ENCODE measurements around the gene TIAM2. TPM values are rescaled to one million over a fixed set of nuclear protein-coding genes. Genes with fewer than 3 reads are reported as not detected.

The TIAM2 gene
- total and polyA plus RNA-seq, 10 of the 15 experiments (the other 5 are each of a cell fraction or from before 2014, with no cell fraction given): 1.1 to 10.5 (median 2.3) TPM

DNA sequence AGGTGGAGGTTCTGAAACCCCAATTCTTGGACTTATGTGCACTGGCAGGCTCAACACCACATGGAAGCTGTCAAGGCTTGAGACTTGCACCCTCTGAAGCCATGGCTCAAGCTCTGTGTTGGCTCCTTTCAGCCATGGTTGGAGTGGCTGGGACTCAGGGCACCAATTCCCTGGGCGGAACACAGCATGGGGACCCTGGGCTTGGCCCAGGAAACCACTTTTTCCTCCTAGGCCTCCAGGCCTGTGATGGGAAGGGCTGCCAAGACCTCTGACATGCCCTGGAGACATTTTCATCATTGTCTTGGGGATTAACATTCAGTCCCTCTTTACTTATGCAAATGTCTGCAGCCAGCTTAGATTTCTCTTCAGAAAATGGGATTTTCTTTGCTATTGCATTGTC is 242.5 kb downstream of the TIAM2 start (continued):
- TF ChIP-seq, protein P1, sequence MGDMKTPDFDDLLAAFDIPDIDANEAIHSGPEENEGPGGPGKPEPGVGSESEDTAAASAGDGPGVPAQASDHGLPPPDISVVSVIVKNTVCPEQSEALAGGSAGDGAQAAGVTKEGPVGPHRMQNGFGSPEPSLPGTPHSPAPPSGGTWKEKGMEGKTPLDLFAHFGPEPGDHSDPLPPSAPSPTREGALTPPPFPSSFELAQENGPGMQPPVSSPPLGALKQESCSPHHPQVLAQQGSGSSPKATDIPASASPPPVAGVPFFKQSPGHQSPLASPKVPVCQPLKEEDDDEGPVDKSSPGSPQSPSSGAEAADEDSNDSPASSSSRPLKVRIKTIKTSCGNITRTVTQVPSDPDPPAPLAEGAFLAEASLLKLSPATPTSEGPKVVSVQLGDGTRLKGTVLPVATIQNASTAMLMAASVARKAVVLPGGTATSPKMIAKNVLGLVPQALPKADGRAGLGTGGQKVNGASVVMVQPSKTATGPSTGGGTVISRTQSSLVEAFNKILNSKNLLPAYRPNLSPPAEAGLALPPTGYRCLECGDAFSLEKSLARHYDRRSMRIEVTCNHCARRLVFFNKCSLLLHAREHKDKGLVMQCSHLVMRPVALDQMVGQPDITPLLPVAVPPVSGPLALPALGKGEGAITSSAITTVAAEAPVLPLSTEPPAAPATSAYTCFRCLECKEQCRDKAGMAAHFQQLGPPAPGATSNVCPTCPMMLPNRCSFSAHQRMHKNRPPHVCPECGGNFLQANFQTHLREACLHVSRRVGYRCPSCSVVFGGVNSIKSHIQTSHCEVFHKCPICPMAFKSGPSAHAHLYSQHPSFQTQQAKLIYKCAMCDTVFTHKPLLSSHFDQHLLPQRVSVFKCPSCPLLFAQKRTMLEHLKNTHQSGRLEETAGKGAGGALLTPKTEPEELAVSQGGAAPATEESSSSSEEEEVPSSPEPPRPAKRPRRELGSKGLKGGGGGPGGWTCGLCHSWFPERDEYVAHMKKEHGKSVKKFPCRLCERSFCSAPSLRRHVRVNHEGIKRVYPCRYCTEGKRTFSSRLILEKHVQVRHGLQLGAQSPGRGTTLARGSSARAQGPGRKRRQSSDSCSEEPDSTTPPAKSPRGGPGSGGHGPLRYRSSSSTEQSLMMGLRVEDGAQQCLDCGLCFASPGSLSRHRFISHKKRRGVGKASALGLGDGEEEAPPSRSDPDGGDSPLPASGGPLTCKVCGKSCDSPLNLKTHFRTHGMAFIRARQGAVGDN (IDR thresholded peaks at IDR 0.05): no peak
- TF ChIP-seq LARP7 (IDR thresholded peaks at IDR 0.05) (no peak), HDAC6 (IDR thresholded peaks at IDR 0.05; ENCODE audit: unreplicated experiment) (no peak)

DNA sequence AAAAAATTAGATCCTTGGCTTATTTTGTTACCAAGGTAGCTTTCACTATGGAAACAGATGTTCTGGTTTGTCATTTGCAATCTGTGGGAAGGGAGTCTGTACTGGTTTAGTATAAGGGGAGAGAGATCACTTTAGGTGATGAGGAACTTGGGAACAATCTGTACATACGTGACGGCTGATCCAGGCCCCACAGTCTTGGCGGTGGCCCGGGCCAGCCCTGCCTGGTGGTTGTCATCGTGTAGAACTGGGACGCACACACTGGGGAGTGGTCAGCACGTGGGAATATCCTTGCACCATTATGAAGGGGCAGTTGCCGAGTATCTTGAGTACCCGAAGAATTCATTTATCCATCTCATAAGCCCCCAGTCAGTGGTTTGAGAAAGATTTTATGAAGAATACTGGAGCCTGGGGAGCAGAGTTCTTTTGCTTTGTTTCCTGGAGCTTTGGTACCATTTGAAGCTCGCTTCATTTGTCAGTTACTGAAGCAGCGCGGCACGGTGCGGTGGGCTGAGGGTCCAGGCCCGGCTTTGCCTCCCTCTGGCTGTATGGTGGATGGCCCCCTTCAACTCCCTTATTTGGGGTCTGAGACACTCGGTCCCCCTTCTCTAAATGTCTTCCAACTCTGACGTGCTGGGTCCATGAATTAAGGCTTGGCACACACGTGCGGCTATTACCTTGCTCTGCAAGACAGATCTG is 245.9 kb downstream of the TIAM2 start:
- Histone ChIP-seq H3K9ac (ENCODE audit: control insufficient read depth, insufficient read depth, low read length) (no peak overlapping the region), H3K4me2 (ENCODE audit: control insufficient read depth, insufficient read depth) (no peak overlapping the region), H3K4me1 (ENCODE audit: control insufficient read depth, insufficient read depth, low read length) (no peaks in the 10 kb centered on the region), H3K27ac (ENCODE audit: control insufficient read depth, insufficient read depth) (no peak overlapping the region), H3K27me3 (replicated peaks in 1 of 2; ENCODE audit: control insufficient read depth in 2 of 2, insufficient read depth in 2 of 2, low read length in 1 of 2) (no peaks in the 10 kb centered on the region), H4K20me1 (ENCODE audit: control insufficient read depth, insufficient read depth) (no peaks in the 10 kb centered on the region), H3K9me3 (replicated peaks; ENCODE audit: control insufficient read depth, insufficient read depth, low read length) (no peaks in the 10 kb centered on the region; the same call in 2 of the 3 replicates), H2AFZ (ENCODE audit: control insufficient read depth, low read depth, low read length) (no peak overlapping the region), H3K4me3 (no peak overlapping the region), H3K36me3 (ENCODE audit: control insufficient read depth in 2 of 2, insufficient read depth in 2 of 2, low read length in 1 of 2) (peaks cover 0 to 2% of the 10 kb centered on the region in 2 experiments; a peak in 2 of 4 replicates), H3K79me2 (ENCODE audit: control insufficient read depth, insufficient read depth, low read length) (no peaks in the 10 kb centered on the region)
- no peak for TF ChIP-seq CHD1 (IDR thresholded peaks at IDR 0.05; ENCODE audit: low read depth, low read length)
- TF ChIP-seq, protein P2, sequence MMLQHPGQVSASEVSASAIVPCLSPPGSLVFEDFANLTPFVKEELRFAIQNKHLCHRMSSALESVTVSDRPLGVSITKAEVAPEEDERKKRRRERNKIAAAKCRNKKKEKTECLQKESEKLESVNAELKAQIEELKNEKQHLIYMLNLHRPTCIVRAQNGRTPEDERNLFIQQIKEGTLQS (IDR thresholded peaks at IDR 0.05; ENCODE audit: borderline replicate concordance, extremely low read depth, low read depth, low read length): no peak
- TF ChIP-seq ZZZ3 (IDR thresholded peaks at IDR 0.05; ENCODE audit: control insufficient read depth, insufficient read length, low read depth): no peak
- TF ChIP-seq HDAC2 (IDR thresholded peaks at IDR 0.05): no peak
- no peak for DNase-seq (ENCODE audit: low read depth, low spot score)
- FAIRE-seq: no peak
- ChIA-PET RAD21 (ENCODE audit: unreplicated experiment) (interaction anchor here (0.6 kb wide), 1 partner anchor 256 kb away, joined by 3 read pairs; no protein-coding TSS in a partner anchor), SMC1A (ENCODE audit: uncharacterized antibody, unreplicated experiment) (interaction anchor here (0.9 to 1.2 kb wide), 3 partner anchors 11 to 41 kb away, joined by 3 to 4 read pairs (median 4); no protein-coding TSS in a partner anchor), POLR2A (no interaction called here), CTCF (interaction anchor here (0.9 to 1.4 kb wide), 3 partner anchors 9 to 62 kb away, joined by 3 to 4 read pairs (median 4); no protein-coding TSS in a partner anchor)
- 96% methylated on average over 19 of the region's 19 CpGs for WGBS (ENCODE audit: insufficient coverage, insufficient replicate concordance, low lambda C conversion rate, missing lambda C conversion rate)
- BruUV-seq (replicated peaks): no TSS peak
- ATAC-seq: no peak
- in situ Hi-C loops (cut with MboI): no loop called here
- intact Hi-C loops (cut with micrococcal nuclease; ENCODE audit: unreplicated experiment): loop anchor here (10.0 kb wide), 1 partner anchor 376 kb away; no protein-coding TSS in a partner anchor

Data from GM12878 (cell line).